ENCODE measurements around the gene ELK3. TPM values are rescaled to one million over a fixed set of nuclear protein-coding genes. Genes with fewer than 3 reads are reported as not detected.

The ELK3 gene
- polyA plus RNA-seq, 1 experiment, result 20.9 TPM

DNA sequence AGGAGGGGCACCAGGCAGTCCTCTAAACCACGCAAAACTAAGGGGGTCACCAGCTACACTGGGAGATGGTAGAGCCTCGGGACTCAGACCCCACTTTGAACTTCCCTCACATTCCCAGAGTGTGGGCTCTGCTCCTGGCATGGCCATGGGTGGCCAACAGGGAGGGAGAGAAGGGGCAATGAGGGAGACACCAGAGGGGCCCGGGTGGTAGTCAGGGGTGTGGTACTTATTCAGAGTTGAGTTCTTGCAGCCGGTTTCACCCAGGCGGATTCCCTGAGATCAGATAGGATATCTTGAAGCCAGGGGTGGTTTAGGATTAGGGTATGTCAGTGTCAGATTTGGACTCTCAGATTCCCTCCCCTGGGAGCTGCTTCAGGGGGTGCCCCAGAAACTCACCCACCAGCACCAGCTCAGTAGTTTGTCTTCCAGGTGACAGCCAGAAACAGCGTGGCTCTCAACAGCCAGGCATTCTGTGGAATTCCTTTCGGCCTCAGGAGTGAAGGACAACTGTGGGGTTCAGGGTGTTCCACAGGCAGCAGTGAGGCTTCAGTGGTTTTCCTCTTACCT is 56.0 kb downstream of the ELK3 start:
- CTCF ChIA-PET, result no interaction called here
- Histone ChIP-seq H3K27me3 (ENCODE audit: control insufficient read depth, insufficient read depth, low read length) (no peaks in the 10 kb centered on the region), H3K4me3 (ENCODE audit: low read depth, low read length) (no peak overlapping the region), H3K36me3 (ENCODE audit: control insufficient read depth, insufficient read depth, low read length) (peaks cover 22% of the 10 kb centered on the region)
- POLR2A ChIA-PET, result no interaction called here
- TF ChIP-seq, protein P1, sequence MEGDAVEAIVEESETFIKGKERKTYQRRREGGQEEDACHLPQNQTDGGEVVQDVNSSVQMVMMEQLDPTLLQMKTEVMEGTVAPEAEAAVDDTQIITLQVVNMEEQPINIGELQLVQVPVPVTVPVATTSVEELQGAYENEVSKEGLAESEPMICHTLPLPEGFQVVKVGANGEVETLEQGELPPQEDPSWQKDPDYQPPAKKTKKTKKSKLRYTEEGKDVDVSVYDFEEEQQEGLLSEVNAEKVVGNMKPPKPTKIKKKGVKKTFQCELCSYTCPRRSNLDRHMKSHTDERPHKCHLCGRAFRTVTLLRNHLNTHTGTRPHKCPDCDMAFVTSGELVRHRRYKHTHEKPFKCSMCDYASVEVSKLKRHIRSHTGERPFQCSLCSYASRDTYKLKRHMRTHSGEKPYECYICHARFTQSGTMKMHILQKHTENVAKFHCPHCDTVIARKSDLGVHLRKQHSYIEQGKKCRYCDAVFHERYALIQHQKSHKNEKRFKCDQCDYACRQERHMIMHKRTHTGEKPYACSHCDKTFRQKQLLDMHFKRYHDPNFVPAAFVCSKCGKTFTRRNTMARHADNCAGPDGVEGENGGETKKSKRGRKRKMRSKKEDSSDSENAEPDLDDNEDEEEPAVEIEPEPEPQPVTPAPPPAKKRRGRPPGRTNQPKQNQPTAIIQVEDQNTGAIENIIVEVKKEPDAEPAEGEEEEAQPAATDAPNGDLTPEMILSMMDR (IDR thresholded peaks at IDR 0.05; ENCODE audit: insufficient read depth, low read depth, low read length), result no peak
- no peak for DNase-seq (ENCODE audit: low read depth)

DNA sequence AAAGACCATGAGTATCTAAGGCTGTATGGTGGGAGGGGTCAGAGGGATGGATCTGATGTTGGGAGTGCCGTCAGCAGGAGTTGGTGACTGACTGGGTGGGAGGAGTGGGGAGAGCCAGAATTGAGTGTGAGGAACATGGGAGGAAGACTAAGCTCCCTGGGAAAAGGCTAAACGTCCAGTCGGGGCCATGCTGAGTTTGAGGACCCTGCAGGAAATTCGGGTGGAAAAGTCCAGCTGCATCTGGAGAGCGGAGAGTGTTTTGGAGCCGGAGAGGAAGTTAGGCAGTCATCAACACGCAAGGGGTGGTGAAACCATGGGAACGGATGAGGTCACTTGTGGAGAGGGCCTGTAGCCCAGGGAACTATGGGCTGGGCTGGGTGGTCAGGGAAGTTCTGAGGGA is 60.9 kb downstream of the ELK3 start:
- no peak for DNase-seq (ENCODE audit: low read depth)
- H3K4me3 ChIP-seq (ENCODE audit: low read depth, low read length), result no peak overlapping the region
- 0 out of 2 replicates have a peak, but pooled peaks cover 3% of the 10 kb centered on the region for H3K36me3 ChIP-seq (ENCODE audit: control insufficient read depth, insufficient read depth, low read length)
- CTCF ChIA-PET, result no interaction called here
- TF ChIP-seq, protein P1 (IDR thresholded peaks at IDR 0.05; ENCODE audit: insufficient read depth, low read depth, low read length), result no peak
- H3K27me3 ChIP-seq (ENCODE audit: control insufficient read depth, insufficient read depth, low read length), result no peaks in the 10 kb centered on the region
- POLR2A ChIA-PET, result no interaction called here

DNA sequence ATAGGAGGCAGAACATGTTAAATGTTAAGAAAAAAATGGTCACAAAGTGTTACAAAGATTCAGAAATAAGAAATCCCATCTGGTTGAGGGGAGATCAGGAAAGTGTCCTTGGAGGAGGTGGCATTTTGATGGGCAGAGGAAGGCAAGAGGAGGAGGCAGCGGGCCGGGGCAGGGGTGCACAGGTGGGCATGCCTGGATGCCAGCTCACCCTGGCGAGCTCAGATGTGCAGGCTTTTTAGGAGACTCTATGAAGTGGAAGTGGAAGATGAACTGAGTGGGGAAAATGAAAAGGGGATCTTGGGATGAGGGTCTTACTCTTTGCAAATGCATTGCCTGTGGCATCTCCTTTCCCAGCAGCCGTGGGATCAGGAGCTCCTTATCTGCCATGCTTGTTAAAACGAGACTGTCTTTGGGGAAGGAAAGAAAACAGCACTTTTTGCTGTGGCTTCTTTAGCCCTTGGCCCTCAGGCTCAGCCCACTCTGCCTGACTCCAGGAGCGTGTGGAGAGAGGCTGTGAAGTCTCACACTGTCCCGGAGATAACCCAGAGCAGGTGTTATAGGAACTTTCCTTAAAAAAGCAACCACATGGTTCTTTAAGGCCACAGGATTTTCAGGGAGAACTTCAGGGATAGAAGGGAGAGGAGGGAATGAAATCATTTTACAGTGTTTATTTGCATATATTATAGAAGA is 62.6 kb downstream of the ELK3 start:
- H3K36me3 ChIP-seq (ENCODE audit: control insufficient read depth, insufficient read depth, low read length), result peaks cover 9% of the 10 kb centered on the region; the same call in 1 of the 2 replicates
- TF ChIP-seq, protein P1 (IDR thresholded peaks at IDR 0.05; ENCODE audit: insufficient read depth, low read depth, low read length), result no peak
- ChIA-PET POLR2A (interaction anchor here (0.7 kb wide), 1 partner anchor 144 kb away, joined by 3 read pairs; no protein-coding TSS in a partner anchor), CTCF (interaction anchor here (0.8 to 1.7 kb wide), 5 partner anchors 9 to 259 kb away, joined by 3 to 6 read pairs (median 4); no protein-coding TSS in a partner anchor)
- no peak for DNase-seq (ENCODE audit: low read depth)
- H3K27me3 ChIP-seq (ENCODE audit: control insufficient read depth, insufficient read depth, low read length), result no peaks in the 10 kb centered on the region
- no peak overlapping the region for H3K4me3 ChIP-seq (ENCODE audit: low read depth, low read length)

DNA sequence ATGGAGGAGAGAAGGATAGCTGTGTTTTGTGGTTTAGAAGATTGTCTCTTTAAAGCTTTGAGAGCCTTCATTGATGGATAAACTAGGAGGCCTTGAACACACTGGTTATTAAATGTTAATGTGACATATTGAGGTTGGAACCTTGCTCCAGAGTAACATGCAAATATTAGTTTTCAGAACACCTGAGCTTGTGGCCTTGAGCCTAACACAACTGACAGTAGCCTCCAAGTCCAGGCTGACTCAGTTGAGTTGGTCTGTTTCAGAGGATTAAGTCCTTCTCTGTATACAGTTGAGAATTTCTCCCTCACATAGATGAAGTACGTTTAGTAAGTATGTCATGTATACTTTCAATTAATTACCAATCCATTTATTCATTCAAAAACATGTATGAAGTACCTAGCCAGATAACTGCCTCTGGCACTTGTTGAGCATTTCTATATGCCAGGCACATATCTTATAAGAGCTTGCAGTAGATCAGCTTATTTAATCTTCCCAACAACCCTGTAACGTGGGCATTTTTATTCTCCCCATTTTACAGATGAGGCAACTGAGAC is 63.5 kb downstream of the ELK3 start:
- peaks cover 8% of the 10 kb centered on the region; the same call in 1 of the 2 replicates for H3K36me3 ChIP-seq (ENCODE audit: control insufficient read depth, insufficient read depth, low read length)
- no peak for DNase-seq (ENCODE audit: low read depth)
- ChIA-PET CTCF (interaction anchor here (0.6 to 1.7 kb wide), 5 partner anchors 9 to 167 kb away, joined by 3 to 6 read pairs (median 4); no protein-coding TSS in a partner anchor), POLR2A (no interaction called here)
- TF ChIP-seq, protein P1 (IDR thresholded peaks at IDR 0.05; ENCODE audit: insufficient read depth, low read depth, low read length), result no peak
- no peaks in the 10 kb centered on the region for H3K27me3 ChIP-seq (ENCODE audit: control insufficient read depth, insufficient read depth, low read length)
- no peak overlapping the region for H3K4me3 ChIP-seq (ENCODE audit: low read depth, low read length)

All from BJ (cell line).